Hematopoietic multipotent progenitor cell (in vitro differentiated cells): ENCODE measurements around the gene LGALSL. TPM values are rescaled to one million over a fixed set of nuclear protein-coding genes. Genes with fewer than 3 reads are reported as not detected.

Experiments
- DNase-seq, 3 donors: peaks; one replicate each; pipeline ENCODE4 v3.0.0-alpha.2; 2011 to 2015; ENCODE audit warnings: low read depth in 2 of 3, low spot score in 2 of 3
- total RNA-seq: library from RNA; depleted of rRNA; stranded (reverse); fragments of >200 nt; gene quantifications from one replicate; pipeline ENCODE4 v1.2.3, GENCODE V29; 2012

Gene LGALSL
- total RNA-seq, 1 donor, result 2.2 TPM

DNA sequence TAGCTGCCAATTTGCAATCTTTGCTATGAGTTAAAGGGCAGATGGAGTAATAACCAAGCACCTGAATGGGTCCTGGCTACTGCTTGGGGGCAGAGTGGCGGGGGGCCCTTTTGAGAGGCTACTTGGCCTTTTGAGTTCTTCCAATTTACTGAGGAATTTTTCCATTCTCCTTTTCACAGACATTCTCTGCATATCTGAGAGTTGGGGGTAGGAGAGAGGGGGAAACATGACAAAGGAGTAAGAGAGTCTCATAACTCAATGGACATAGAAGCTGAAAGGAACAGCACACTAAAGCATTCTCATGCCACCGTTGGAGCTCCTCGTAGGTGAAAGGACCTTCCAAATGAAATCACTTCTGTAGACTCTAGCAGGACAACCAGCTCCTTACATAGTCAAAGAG lies 16.1 kb downstream of the LGALSL start:
- DNase-seq, result no peak

GRCh38 chr2:64470766-64471295 lies 16.9 kb downstream of the LGALSL start:
- DNase-seq, result no peak

DNA sequence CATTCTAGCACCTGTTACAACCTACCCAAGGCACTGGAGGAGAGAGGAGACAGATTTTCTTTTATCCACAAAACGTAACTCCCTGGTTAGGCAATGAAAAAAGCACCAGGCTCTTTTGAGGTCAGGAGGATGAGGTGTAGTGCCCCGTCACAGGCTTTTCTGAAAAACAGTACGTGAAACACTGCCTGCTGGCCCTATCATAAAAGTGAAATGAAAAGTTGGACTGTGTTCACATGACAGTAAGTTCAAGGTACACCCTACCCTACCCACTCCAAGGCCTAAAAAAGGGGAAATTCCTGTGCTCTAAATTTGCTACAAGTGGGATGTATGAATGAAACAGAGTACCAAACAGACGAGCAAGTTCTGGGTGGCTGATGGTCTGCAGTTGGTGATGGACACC lies 17.6 kb downstream of the LGALSL start:
- no peak for DNase-seq

- no peak for DNase-seq
These were observed 18.9 kb downstream of the LGALSL start for GRCh38 chr2:64472881-64473280.

- DNase-seq, result peak in 2 of 3 donors; percentile 65 to 87
These were observed 20.2 kb downstream of the LGALSL start for GRCh38 chr2:64474121-64474571.

GRCh38 chr2:64474636-64475035 lies 20.7 kb downstream of the LGALSL start:
- no peak for DNase-seq

GRCh38 chr2:64477037-64477436 lies 23.1 kb downstream of the LGALSL start:
- no peak for DNase-seq

- DNase-seq, result no peak
These were observed 24.0 kb downstream of the LGALSL start for GRCh38 chr2:64477979-64478378.

DNA sequence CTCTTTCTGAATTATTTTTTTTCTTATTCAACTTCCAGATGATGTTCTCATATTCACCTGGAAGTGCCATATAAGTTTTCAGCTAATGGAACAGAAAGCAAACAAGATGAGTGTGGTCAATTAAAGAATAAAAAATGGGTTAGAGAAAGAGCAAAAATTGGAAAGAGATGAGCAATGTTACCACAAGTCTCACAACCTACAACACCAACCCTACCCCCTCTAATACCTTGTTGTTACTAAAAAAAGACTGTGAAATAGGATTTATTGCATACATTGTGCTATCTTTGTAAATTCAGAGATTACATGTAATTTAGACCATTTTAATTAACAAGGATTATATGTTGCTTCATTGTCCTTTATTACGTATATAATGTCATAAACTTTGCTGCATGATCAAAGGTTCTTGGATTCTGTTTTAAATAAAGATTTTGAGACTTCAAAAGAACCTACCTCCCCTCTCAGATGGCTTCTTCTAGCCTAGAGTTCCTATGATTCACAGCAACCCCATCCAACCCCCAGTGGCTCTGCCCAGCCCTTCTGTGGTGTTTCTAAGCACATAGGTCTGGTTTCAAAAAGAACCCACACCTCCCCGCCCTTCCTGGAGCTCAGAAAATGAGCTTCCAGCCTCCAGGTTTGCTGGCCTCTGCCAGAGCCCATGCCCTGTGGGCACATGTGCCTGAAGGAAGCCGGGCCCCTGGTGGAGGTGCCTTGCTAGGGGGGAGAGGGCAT lies 24.7 kb downstream of the LGALSL start:
- DNase-seq, result no peak

GRCh38 chr2:64479259-64480117 lies 25.5 kb downstream of the LGALSL start:
- DNase-seq, result no peak

DNA sequence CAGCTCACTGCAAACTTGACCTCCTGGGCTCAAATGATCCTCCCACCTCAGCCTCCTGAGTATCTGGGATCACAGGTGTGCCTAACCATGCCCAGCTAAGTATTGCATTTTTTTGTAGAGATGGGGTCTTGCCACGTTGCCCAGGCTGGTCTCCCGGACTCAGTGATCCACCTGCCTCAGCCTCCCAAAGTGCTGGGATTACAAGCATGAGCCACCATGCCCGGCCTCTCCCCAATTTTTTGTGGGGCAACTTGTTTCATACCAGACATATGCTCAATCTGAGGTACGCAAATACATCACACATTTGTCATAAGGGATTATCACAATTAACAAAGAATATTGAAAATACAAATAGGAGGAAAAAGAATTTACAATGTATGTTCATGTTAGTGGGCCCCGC lies 27.7 kb downstream of the LGALSL start:
- DNase-seq, result no peak

DNA sequence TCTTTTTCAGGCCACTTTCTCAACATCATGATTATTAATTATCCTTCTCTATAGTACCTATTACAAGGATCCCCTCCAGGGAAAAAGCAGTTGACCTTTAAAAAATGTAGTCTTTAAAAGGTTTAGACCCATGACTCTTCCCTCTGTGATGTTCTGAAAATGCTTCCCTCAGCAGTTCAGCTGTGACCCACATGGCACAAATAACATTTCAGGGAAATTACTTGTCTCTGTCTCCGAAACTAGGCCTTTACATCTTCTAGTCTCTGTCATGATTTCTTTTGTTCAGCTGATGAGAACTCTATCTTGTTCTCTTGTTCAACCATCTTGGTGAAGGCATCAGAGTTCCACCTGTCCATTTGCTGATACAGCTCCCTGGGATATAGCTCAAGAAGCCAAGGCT lies 28.3 kb downstream of the LGALSL start:
- no peak for DNase-seq

GRCh38 chr2:64482765-64483504 lies 29.0 kb downstream of the LGALSL start:
- no peak for DNase-seq

- no peak for DNase-seq
These were observed 31.4 kb downstream of the LGALSL start for GRCh38 chr2:64485331-64485730.

- no peak for DNase-seq
These were observed 32.0 kb downstream of the LGALSL start for GRCh38 chr2:64485961-64486360.

- no peak for DNase-seq
These were observed 33.5 kb downstream of the LGALSL start for GRCh38 chr2:64487256-64488049.

DNA sequence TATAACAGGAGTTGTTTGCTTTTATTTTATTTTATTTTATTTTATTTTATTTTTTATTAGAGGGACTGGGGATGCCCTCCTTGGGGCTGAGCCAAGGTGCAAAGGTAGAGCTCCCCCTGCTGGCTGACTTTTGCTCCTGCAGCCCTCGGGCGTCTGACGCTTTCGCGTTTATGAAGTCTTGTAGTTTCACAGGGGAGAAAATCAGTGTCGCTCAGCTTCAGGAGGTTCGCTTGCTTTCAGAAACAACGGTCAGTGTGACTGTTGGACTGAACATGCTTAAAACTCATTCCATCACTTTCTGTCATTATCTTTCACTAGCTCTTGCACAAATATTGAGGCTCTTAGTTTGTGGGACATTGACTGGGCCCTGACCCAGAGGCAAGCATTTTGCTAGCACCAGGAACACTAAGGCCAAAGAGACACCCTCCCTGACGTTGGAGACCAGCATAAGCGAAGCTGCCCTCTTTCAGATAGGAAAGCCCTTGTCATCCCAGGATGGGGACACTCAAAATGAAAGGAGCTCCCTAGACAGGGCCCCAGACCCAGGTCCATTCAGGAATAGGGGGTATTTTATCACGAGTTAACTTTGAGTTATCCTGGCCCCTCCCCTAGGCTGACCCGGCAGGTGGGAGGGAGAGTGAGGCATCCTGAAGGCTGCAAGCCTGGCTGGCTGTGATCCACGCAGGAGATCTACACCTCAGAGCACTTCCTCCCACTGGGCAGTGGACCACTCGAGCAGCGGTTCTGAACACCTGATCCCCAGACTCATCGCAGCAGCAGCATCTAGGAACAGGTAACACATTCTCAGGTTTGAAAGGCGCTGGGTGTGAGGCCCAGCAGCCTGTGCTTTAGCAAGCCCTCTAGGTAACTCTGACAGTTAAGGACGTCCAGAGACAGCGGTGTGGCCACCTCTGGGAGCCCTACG lies 34.4 kb downstream of the LGALSL start:
- DNase-seq, result peak; percentile 56 to 85 (median 61)

DNA sequence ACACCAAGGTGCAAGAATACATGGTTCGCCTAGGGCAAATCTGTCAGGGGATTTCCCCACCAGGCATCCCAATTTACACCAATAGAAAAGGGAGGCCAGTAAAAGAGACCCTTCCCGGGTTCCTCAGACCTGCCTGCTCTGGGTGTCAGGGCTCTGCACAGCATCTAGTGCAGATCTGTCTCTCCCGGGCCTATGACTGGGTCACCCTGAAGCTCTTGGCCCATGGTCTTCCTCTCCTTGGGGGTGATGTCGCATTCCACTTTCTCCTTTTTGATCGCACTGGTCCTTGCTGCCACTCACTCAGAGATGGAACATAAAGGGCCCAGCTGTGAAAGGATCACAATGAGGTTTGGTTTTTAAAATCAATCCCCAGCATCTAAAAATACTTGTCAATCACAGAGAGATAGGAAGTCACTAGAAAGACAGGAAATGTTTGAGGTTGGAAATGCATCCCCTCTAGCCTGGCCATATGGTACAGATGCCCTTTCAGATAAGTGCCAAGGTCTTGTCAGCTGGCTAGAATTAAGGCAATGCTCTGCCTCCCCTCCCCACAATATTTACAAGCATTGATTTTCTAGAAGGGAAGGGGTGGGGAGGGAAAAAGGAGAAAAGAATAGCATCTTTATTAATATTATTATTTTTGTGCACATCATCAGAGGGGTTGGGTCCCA lies 35.3 kb downstream of the LGALSL start:
- DNase-seq, result peak in 1 of 3 donors; percentile 51

DNA sequence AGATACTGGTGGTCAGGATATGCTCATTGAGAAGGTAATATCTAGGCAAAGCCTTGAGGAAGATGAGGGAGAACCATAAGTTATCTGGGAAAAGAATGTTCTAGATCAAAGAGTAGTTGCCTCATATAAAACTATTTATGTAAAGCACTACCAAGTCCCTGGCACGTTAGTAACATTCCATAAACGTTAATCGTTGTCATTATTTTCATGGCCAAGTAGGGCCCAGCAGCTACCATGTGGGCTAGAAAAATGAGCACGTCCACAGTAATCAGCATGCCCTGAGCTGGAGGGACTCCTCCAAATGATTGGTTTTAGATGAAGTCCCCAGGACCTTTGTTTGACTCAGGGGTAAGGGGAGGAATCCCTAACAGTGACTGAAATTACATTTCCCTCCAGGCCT lies 37.5 kb downstream of the LGALSL start:
- no peak for DNase-seq
